Measurements from ENCODE around the gene SYCE3.

The SYCE3 gene

GRCh38 chr22:50577987-50578775 is 15.5 kb upstream of the SYCE3 start, which contains the start of gene CPT1B:
Gene CPT1B, minus strand, starts transcription at chr22:50578427. Its CDS starts 512 bp downstream, at chr22:50577915.
- Histone ChIP-seq H3K27ac (peak within 1 kb of the TSS; percentile 88), H3K9me3 (ENCODE audit: control insufficient read depth, low read length) (no peaks in the 10 kb centered on the region), H3K79me2 (no peaks in the 10 kb centered on the region), H3K36me3 (ENCODE audit: control insufficient read depth, insufficient read depth, low read length) (no peaks in the 10 kb centered on the region), H3K4me1 (no peaks in the 10 kb centered on the region), H3K9ac (peak within 1 kb of the TSS; percentile 29), H3K4me3 (ENCODE audit: low read depth, low read length) (peak within 1 kb of the TSS; percentile 11), H2AFZ (peak within 1 kb of the TSS; percentile 38), H3K4me2 (ENCODE audit: low read length) (peak within 1 kb of the TSS; percentile 50), H3K27me3 (ENCODE audit: control insufficient read depth, insufficient read depth, low read length) (no peaks in the 10 kb centered on the region)
- TF ChIP-seq CTCF (IDR thresholded peaks at IDR 0.05), result peak; percentile 8

GRCh38 chr22:50577697-50577986 is 14.9 kb upstream of the SYCE3 start:
- no peaks in the 10 kb centered on the region for H3K79me2 ChIP-seq
- no peaks in the 10 kb centered on the region for H3K36me3 ChIP-seq (ENCODE audit: control insufficient read depth, insufficient read depth, low read length)
- no peaks in the 10 kb centered on the region for H3K9me3 ChIP-seq (ENCODE audit: control insufficient read depth, low read length)
- no peak for TF ChIP-seq CTCF (IDR thresholded peaks at IDR 0.05)
- H3K4me1 ChIP-seq, result no peaks in the 10 kb centered on the region
- no peak overlapping the region for H3K4me3 ChIP-seq (ENCODE audit: low read depth, low read length)
- H2AFZ ChIP-seq, result no peak overlapping the region
- no peaks in the 10 kb centered on the region for H3K27me3 ChIP-seq (ENCODE audit: control insufficient read depth, insufficient read depth, low read length)
- no peak overlapping the region for H3K4me2 ChIP-seq (ENCODE audit: low read length)
- peak overlapping the region; percentile 88 for H3K27ac ChIP-seq
- H3K9ac ChIP-seq, result no peak overlapping the region

- no peaks in the 10 kb centered on the region for H3K27me3 ChIP-seq (ENCODE audit: control insufficient read depth, insufficient read depth, low read length)
- H3K4me2 ChIP-seq (ENCODE audit: low read length), result no peak overlapping the region
- no peak overlapping the region for H2AFZ ChIP-seq
- no peaks in the 10 kb centered on the region for H3K9me3 ChIP-seq (ENCODE audit: control insufficient read depth, low read length)
- no peaks in the 10 kb centered on the region for H3K36me3 ChIP-seq (ENCODE audit: control insufficient read depth, insufficient read depth, low read length)
- no peaks in the 10 kb centered on the region for H3K4me1 ChIP-seq
- no peak for TF ChIP-seq CTCF (IDR thresholded peaks at IDR 0.05)
- no peaks in the 10 kb centered on the region for H3K79me2 ChIP-seq
- H3K27ac ChIP-seq, result peak overlapping the region; percentile 88
- no peak overlapping the region for H3K4me3 ChIP-seq (ENCODE audit: low read depth, low read length)
- H3K9ac ChIP-seq, result no peak overlapping the region
These were observed 14.3 kb upstream of the SYCE3 start for GRCh38 chr22:50576806-50577696.

- H3K4me1 ChIP-seq, result no peaks in the 10 kb centered on the region
- H3K4me2 ChIP-seq (ENCODE audit: low read length), result no peak overlapping the region
- H3K27ac ChIP-seq, result no peak overlapping the region
- peak; percentile 50 for TF ChIP-seq CTCF (IDR thresholded peaks at IDR 0.05)
- no peak overlapping the region for H3K4me3 ChIP-seq (ENCODE audit: low read depth, low read length)
- H3K9me3 ChIP-seq (ENCODE audit: control insufficient read depth, low read length), result no peaks in the 10 kb centered on the region
- no peaks in the 10 kb centered on the region for H3K27me3 ChIP-seq (ENCODE audit: control insufficient read depth, insufficient read depth, low read length)
- H3K36me3 ChIP-seq (ENCODE audit: control insufficient read depth, insufficient read depth, low read length), result no peaks in the 10 kb centered on the region
- no peak overlapping the region for H2AFZ ChIP-seq
- H3K9ac ChIP-seq, result no peak overlapping the region
- no peaks in the 10 kb centered on the region for H3K79me2 ChIP-seq
These were observed 13.4 kb upstream of the SYCE3 start for GRCh38 chr22:50576070-50576469.
